SK-N-SH (cell line): ENCODE data around the gene SLC6A11. TPM values are rescaled to one million over a fixed set of nuclear protein-coding genes. Genes with fewer than 3 reads are reported as not detected.

Experiments used
- CTCF ChIA-PET: fragments of 300-600, 350-600 bp; formaldehyde crosslinking; extraction: SDS; loops from one replicate; lab custom pipeline; 2021; lab: Yijun Ruan, JAX
- POLR2A ChIA-PET: fragments of 350-600 bp; sonication (Branson Sonifier 250); formaldehyde crosslinking; extraction: SDS; loops from one replicate; lab custom pipeline; 2020; ENCODE audit warnings: antibody characterized with exemption, inconsistent platforms; lab: Yijun Ruan, JAX
- DNase-seq: peaks from one replicate; pipeline ENCODE4 v3.0.0; 2012
- H2AFZ ChIP-seq: fragments of 200-600 bp; sonication (generic); 2 replicates; pipeline ENCODE4 v1.8.1; 2016; ENCODE audit warnings: antibody characterized with exemption, mild to moderate bottlenecking, low read depth
- H3F3A ChIP-seq: fragments of 200-600 bp; sonication (generic); replicated peaks from 2 replicates; pipeline ENCODE3; 2016; ENCODE audit warnings: antibody characterized with exemption, mild to moderate bottlenecking; ENCODE audit not compliant: insufficient read depth
- H3K27ac ChIP-seq, 2 experiments: fragments of 200-500 bp in 1 of 2; fragments of 200-600 bp in 1 of 2; sonication (Bioruptor generic) in 1 of 2; sonication (generic), shearing (Covaris generic) in 1 of 2; 2 replicates each; pipeline versions ENCODE4 v1.5.1 to v1.6.1; 2014 to 2016; ENCODE audit warnings: low read depth in 2 of 2, inconsistent platforms in 1 of 2, low read length in 1 of 2, mild to moderate bottlenecking in 1 of 2, mixed read lengths in 1 of 2
- H3K27me3 ChIP-seq: fragments of 200-600 bp; sonication (generic), shearing (Covaris generic); 2 replicates; pipeline ENCODE4 v1.6.1; 2016; ENCODE audit warnings: mixed run types; ENCODE audit not compliant: insufficient read depth
- H3K36me3 ChIP-seq, 2 experiments: fragments of 200-500 bp in 1 of 2; fragments of 200-600 bp in 1 of 2; sonication (Bioruptor generic) in 1 of 2; sonication (generic) in 1 of 2; replicated peaks in 1 of 2; 2 replicates each; pipeline versions ENCODE3 to v1.5.1; 2014 to 2016; ENCODE audit warnings: low read length in 1 of 2, mild to moderate bottlenecking in 1 of 2; ENCODE audit not compliant: insufficient read depth in 2 of 2, control insufficient read depth in 1 of 2
- H3K4me1 ChIP-seq, 2 experiments: fragments of 200-500 bp in 1 of 2; fragments of 200-600 bp in 1 of 2; sonication (Bioruptor generic) in 1 of 2; sonication (generic), shearing (Covaris generic) in 1 of 2; 2 replicates each; pipeline versions ENCODE4 v1.5.1 to v1.6.1; 2014 to 2016; ENCODE audit warnings: low read depth in 1 of 2, low read length in 1 of 2, mixed run types in 1 of 2; ENCODE audit not compliant: insufficient read depth in 2 of 2, control insufficient read depth in 1 of 2
- H3K4me2 ChIP-seq: fragments of 200-600 bp; sonication (generic), shearing (Covaris generic); 2 replicates; pipeline ENCODE4 v1.6.1; 2017; ENCODE audit warnings: mixed run types
- H3K4me3 ChIP-seq, 2 experiments: fragments of 200-500 bp in 1 of 2; fragments of 200-600 bp in 1 of 2; sonication (Bioruptor generic) in 1 of 2; sonication (generic), shearing (Covaris generic) in 1 of 2; 2 replicates each; pipeline versions ENCODE4 v1.5.1 to v1.8.1; 2014 to 2016; ENCODE audit warnings: low read depth in 2 of 2, inconsistent platforms in 1 of 2, low read length in 1 of 2, mild to moderate bottlenecking in 1 of 2, mixed read lengths in 1 of 2, moderate library complexity in 1 of 2
- H3K79me2 ChIP-seq: fragments of 200-600 bp; sonication (generic); 2 replicates; pipeline ENCODE4 v1.8.1; 2017; ENCODE audit warnings: mild to moderate bottlenecking; ENCODE audit not compliant: insufficient read depth
- H3K9ac ChIP-seq: fragments of 200-600 bp; sonication (generic); 2 replicates; pipeline ENCODE4 v1.6.1; 2017; ENCODE audit warnings: mixed run types
- H3K9me2 ChIP-seq: fragments of 200-600 bp; sonication (generic); 2 replicates; pipeline ENCODE4 v1.6.1; 2017; ENCODE audit warnings: mixed run types
- H3K9me3 ChIP-seq: fragments of 200-600 bp; sonication (generic); 2 replicates; pipeline ENCODE4 v1.6.1; 2017; ENCODE audit warnings: mixed run types, mild to moderate bottlenecking, moderate library complexity
- H4K20me1 ChIP-seq: fragments of 200-600 bp; sonication (generic); 2 replicates; pipeline ENCODE4 v1.6.1; 2017; ENCODE audit warnings: mild to moderate bottlenecking, mixed run types; ENCODE audit not compliant: insufficient read depth
- CHD2 ChIP-seq: fragments of 150-350 bp; IDR thresholded peaks from 2 replicates; pipeline ENCODE4 v1.6.1; 2018; ENCODE audit warnings: low read length; ENCODE audit not compliant: partially characterized antibody
- FOXM1 ChIP-seq: IDR thresholded peaks from 2 replicates; pipeline ENCODE4 v1.4.0; 2012; ENCODE audit warnings: low read depth, mild to moderate bottlenecking
- GABPA ChIP-seq: IDR thresholded peaks from 2 replicates; pipeline ENCODE4 v1.4.0; 2012; ENCODE audit warnings: low read depth, mild to moderate bottlenecking
- JUND ChIP-seq: IDR thresholded peaks from 2 replicates; pipeline ENCODE4 v1.4.0; 2012
- PBX3 ChIP-seq: IDR thresholded peaks from 2 replicates; pipeline ENCODE4; 2012
- RAD21 ChIP-seq: IDR thresholded peaks from 2 replicates; pipeline ENCODE4 v1.6.1; 2012; ENCODE audit warnings: mild to moderate bottlenecking, low read length
- RFX5 ChIP-seq: IDR thresholded peaks from 2 replicates; pipeline ENCODE4 v1.6.1; 2012; ENCODE audit warnings: mild to moderate bottlenecking, improper control_type of control experiment, low read length
- RXRA ChIP-seq: IDR thresholded peaks from 2 replicates; pipeline ENCODE4 v1.4.0; 2012; ENCODE audit warnings: low read depth, mild to moderate bottlenecking, borderline replicate concordance
- SMC3 ChIP-seq: IDR thresholded peaks from 2 replicates; pipeline ENCODE4 v1.6.1; 2012; ENCODE audit warnings: low read depth, low read length, improper control_type of control experiment
- TAF1 ChIP-seq: IDR thresholded peaks from 2 replicates; pipeline ENCODE4 v1.6.1; 2012; ENCODE audit warnings: low read depth, mild to moderate bottlenecking, low read length, moderate library complexity, borderline replicate concordance
- TEAD4 ChIP-seq: IDR thresholded peaks from 2 replicates; pipeline ENCODE4 v1.4.0; 2012; ENCODE audit warnings: mild to moderate bottlenecking, borderline replicate concordance; ENCODE audit not compliant: insufficient read depth
- ZBTB33 ChIP-seq: IDR thresholded peaks from 2 replicates; pipeline ENCODE4 v1.4.0; 2012; ENCODE audit warnings: low read depth, borderline replicate concordance
- WGBS: methylation state at CpG from one replicate; pipeline ENCODE4 v1.1.6; 2017; ENCODE audit warnings: low lambda C conversion rate; 5-methylcytosine and 5-hydroxymethylcytosine counted together
- polyA plus RNA-seq, 3 experiments: library from polyadenylated mRNA; depleted of rRNA; stranded (reverse); fragments of >200 nt; gene quantifications; 2 replicates each; pipeline ENCODE4 v1.2.3, GENCODE V29; 2012
- TF ChIP-seq, protein P1 (sequence below): IDR thresholded peaks from 2 replicates; pipeline ENCODE4 v1.6.1; 2012; ENCODE audit warnings: mild to moderate bottlenecking, low read depth, low read length, moderate library complexity

The SLC6A11 gene
- polyA plus RNA-seq, 1 of the 3 experiments (the other 2 are of a cell fraction) = 0.03 TPM

- no peak overlapping the region for H2AFZ ChIP-seq
- no peaks in the 10 kb centered on the region for H3K9me3 ChIP-seq
- no peak overlapping the region for H3K4me3 ChIP-seq
- no peak for TF ChIP-seq FOXM1
- TF ChIP-seq RAD21 = no peak
- no peak for TF ChIP-seq RFX5
- TF ChIP-seq JUND = no peak
- no peak for TF ChIP-seq PBX3
- TF ChIP-seq CHD2 = no peak
- TF ChIP-seq, protein P1, sequence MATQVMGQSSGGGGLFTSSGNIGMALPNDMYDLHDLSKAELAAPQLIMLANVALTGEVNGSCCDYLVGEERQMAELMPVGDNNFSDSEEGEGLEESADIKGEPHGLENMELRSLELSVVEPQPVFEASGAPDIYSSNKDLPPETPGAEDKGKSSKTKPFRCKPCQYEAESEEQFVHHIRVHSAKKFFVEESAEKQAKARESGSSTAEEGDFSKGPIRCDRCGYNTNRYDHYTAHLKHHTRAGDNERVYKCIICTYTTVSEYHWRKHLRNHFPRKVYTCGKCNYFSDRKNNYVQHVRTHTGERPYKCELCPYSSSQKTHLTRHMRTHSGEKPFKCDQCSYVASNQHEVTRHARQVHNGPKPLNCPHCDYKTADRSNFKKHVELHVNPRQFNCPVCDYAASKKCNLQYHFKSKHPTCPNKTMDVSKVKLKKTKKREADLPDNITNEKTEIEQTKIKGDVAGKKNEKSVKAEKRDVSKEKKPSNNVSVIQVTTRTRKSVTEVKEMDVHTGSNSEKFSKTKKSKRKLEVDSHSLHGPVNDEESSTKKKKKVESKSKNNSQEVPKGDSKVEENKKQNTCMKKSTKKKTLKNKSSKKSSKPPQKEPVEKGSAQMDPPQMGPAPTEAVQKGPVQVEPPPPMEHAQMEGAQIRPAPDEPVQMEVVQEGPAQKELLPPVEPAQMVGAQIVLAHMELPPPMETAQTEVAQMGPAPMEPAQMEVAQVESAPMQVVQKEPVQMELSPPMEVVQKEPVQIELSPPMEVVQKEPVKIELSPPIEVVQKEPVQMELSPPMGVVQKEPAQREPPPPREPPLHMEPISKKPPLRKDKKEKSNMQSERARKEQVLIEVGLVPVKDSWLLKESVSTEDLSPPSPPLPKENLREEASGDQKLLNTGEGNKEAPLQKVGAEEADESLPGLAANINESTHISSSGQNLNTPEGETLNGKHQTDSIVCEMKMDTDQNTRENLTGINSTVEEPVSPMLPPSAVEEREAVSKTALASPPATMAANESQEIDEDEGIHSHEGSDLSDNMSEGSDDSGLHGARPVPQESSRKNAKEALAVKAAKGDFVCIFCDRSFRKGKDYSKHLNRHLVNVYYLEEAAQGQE = no peak
- no peak for TF ChIP-seq ZBTB33
- TF ChIP-seq RXRA = no peak
- no peak for TF ChIP-seq TEAD4
- TF ChIP-seq SMC3 = no peak
- TF ChIP-seq TAF1 = no peak
- no peak for TF ChIP-seq GABPA
- H3K4me1 ChIP-seq = no peaks in the 10 kb centered on the region
- no peak overlapping the region for H3K4me2 ChIP-seq
- H3K9me2 ChIP-seq = no peaks in the 10 kb centered on the region
- H3K36me3 ChIP-seq = no peaks in the 10 kb centered on the region
- ChIA-PET POLR2A (no interaction called here), CTCF (no interaction called here)
- DNase-seq = no peak
- no peaks in the 10 kb centered on the region for H3K79me2 ChIP-seq
- no peaks in the 10 kb centered on the region for H3K27me3 ChIP-seq
- H3F3A ChIP-seq = no peaks in the 10 kb centered on the region
- 14% methylated on average over 2 of the region's 2 CpGs for WGBS
- H3K27ac ChIP-seq = no peak overlapping the region
- H3K9ac ChIP-seq = no peak overlapping the region
- H4K20me1 ChIP-seq = no peaks in the 10 kb centered on the region
Measured at GRCh38 chr3:10855083-10855870, 39.2 kb downstream of the SLC6A11 start.
